Body of pancreas (tissue), 4 donors: Measurements from ENCODE around the gene KCNN3. TPM values are rescaled to one million over a fixed set of nuclear protein-coding genes. Genes with fewer than 3 reads are reported as not detected.

ENCODE experiments used
- ATAC-seq: fragments of 150-250 bp; one replicate; pipeline ENCODE4 v1.9.1; 2016
- DNase-seq, 4 donors: peaks; one replicate each; pipeline ENCODE4 v3.0.0-alpha.2; 2019
- H3K27ac ChIP-seq, 4 donors: fragments of 200-600 bp; sonication (generic); 1 replicate in 3 of 4; 2 replicates in 1 of 4; pipeline versions ENCODE4 v1.5.1 to v1.6.1; 2016 to 2019; ENCODE audit warnings: mild to moderate bottlenecking in 1 of 4, mixed read lengths in 1 of 4, moderate library complexity in 1 of 4
- H3K27me3 ChIP-seq, 2 donors: fragments of 200-600 bp; sonication (generic); one replicate each; pipeline ENCODE4 v1.6.0; 2016; ENCODE audit warnings: mild to moderate bottlenecking in 1 of 2
- H3K36me3 ChIP-seq, 2 donors: fragments of 200-600 bp; sonication (generic); replicated peaks in 1 of 2; 2 replicates each; pipeline ENCODE4 v1.5.1; 2016; ENCODE audit warnings: low read depth in 2 of 2; ENCODE audit not compliant: insufficient read depth in 1 of 2
- H3K4me1 ChIP-seq: fragments of 200-600 bp; sonication (generic); one replicate; pipeline ENCODE4 v1.6.0; 2016
- H3K4me3 ChIP-seq, 2 donors: fragments of 200-600 bp; sonication (generic); 1 replicate in 1 of 2; 2 replicates in 1 of 2; pipeline ENCODE4 v1.5.1; 2016 to 2019
- H3K9me3 ChIP-seq, 3 donors: fragments of 200-600 bp; sonication (generic); 1 replicate in 2 of 3; 2 replicates in 1 of 3; pipeline ENCODE4 v1.5.1; 2016
- POLR2A ChIP-seq, 3 donors: fragments of 450-650 bp; IDR thresholded peaks; one replicate each; pipeline ENCODE4 v1.6.1; 2016; ENCODE audit warnings: antibody characterized with exemption in 3 of 3, mild to moderate bottlenecking in 2 of 3
- WGBS, 2 donors: methylation state at CpG; one replicate each; pipeline ENCODE4 v1.1.5; 2017; 5-methylcytosine and 5-hydroxymethylcytosine counted together
- intact Hi-C: fragments of 100-400 bp; cut with DNase I; formaldehyde crosslinking; loops from one replicate; pipeline ENCODE4 v1.15.1; 2023
- total RNA-seq, 2 donors: library from RNA; depleted of rRNA; stranded (reverse); fragments of >200 nt; gene quantifications; one replicate each; pipeline ENCODE4 v1.1.0, GENCODE V29; 2016
- TF ChIP-seq, protein P1 (sequence below), 7 experiments: fragments of 450-650 bp in 4 of 7; fragments of 200-600 bp in 3 of 7; sonication (generic) in 3 of 7; IDR thresholded peaks; one replicate each; pipeline ENCODE4 v1.5.1; 2016 to 2019; ENCODE audit warnings: antibody characterized with exemption in 7 of 7

KCNN3 gene
- total RNA-seq, 2 donors from 2014 or later: 0.33 to 1.6 TPM

DNA sequence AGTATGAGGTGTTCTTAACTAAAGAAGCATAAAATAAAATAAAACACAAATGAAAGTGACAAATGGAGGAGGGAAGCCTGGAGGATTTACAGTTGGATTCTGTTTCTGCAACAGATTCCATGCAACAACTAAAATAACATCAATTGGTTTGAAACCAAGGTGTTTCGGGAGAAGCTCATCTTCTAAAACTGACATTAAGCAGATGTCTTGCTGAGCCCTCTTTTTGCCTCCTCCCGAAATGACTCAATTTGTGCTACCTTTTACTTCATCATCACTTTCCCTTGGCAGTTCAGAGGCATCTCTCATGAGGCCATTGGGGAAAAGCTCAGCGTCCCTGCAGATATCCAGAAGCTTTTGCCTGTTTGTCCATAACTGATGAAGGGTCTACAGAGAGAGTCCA is 140.5 kb downstream of the KCNN3 start:
- Histone ChIP-seq H3K27ac (no peak overlapping the region), H3K4me1 (peaks cover 4% of the 10 kb centered on the region), H3K36me3 (no peaks in the 10 kb centered on the region), H3K4me3 (no peak overlapping the region), H3K27me3 (no peaks in the 10 kb centered on the region), H3K9me3 (no peaks in the 10 kb centered on the region)
- no peak for DNase-seq
- no peak for ATAC-seq
- TF ChIP-seq, protein P1, sequence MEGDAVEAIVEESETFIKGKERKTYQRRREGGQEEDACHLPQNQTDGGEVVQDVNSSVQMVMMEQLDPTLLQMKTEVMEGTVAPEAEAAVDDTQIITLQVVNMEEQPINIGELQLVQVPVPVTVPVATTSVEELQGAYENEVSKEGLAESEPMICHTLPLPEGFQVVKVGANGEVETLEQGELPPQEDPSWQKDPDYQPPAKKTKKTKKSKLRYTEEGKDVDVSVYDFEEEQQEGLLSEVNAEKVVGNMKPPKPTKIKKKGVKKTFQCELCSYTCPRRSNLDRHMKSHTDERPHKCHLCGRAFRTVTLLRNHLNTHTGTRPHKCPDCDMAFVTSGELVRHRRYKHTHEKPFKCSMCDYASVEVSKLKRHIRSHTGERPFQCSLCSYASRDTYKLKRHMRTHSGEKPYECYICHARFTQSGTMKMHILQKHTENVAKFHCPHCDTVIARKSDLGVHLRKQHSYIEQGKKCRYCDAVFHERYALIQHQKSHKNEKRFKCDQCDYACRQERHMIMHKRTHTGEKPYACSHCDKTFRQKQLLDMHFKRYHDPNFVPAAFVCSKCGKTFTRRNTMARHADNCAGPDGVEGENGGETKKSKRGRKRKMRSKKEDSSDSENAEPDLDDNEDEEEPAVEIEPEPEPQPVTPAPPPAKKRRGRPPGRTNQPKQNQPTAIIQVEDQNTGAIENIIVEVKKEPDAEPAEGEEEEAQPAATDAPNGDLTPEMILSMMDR (IDR thresholded peaks at IDR 0.05): no peak
- no peak for TF ChIP-seq POLR2A (IDR thresholded peaks at IDR 0.05)
- intact Hi-C loops: no loop called here
- WGBS, 2 donors: 72 to 79% methylated on average over 3 of the region's 3 CpGs

DNA sequence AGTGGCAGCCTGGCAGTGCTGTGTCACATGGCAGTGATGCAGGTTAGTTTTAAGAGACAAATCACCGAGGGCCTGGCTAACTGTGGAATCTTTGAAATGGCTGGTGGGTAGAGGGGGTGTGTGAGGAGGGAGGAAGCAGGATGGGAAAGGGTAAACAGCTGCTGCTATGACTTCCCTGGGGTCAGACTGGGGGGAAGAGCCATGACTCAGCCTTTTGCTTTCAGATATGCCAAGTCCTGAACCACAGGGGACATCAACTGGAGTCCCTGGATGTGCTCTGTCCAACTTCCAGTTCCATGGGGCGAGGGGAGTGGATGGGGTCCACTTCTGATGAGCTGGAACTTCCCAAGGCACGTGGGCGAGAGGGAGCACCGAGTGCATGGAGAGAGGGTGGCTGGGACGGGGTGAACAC is 141.0 kb downstream of the KCNN3 start:
- peaks cover 4% of the 10 kb centered on the region for H3K4me1 ChIP-seq
- H3K36me3 ChIP-seq: no peaks in the 10 kb centered on the region
- WGBS, 2 donors: 51 to 83% methylated on average over 6 of the region's 6 CpGs
- peak in 1 of 4 donors; percentile 13 for DNase-seq
- H3K4me3 ChIP-seq: no peak overlapping the region
- H3K27ac ChIP-seq: no peak overlapping the region
- no peaks in the 10 kb centered on the region for H3K9me3 ChIP-seq
- no peak for TF ChIP-seq POLR2A (IDR thresholded peaks at IDR 0.05)
- TF ChIP-seq, protein P1 (IDR thresholded peaks at IDR 0.05): no peak
- intact Hi-C loops: no loop called here
- peak; percentile 41 for ATAC-seq
- no peaks in the 10 kb centered on the region for H3K27me3 ChIP-seq

DNA sequence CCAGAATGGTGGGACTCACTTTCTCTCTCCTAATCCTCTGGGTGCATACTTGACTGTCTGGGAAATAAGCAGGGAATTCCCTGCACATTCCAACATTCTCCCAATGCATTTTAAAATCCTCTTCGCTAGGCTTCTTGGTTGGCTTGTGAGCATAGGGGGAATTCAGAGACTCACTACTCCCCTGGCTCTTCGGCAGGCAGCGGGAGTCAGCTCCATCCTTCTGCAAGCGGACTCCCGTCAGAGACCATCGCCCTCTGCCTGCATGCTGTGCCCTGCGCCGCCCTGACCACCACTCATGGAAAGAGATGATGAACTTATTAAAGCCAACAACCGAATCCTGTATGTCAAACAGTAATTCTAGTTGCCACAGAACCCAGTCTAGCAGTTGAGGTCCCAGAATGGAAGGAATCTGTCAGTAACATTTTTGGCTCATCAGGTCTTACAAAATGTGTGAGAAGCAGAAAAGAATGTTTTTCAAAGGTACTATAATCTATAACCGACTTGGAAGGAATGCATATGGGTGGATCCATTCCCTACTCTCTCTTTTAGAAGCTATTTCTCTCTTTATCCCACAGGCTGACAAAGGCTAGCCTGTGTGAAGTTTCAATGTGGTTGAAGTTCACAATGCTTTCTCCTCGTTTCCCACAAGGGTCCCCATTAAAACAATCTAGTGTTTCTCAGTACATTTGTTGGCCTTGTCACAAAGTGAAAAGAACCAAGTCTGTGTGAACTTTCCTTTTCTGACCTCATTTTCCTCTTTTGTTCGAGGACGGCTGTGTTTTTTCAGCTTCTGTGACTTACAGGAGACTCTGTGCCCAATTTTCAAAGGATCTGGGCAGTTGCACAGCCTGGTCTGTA is 143.0 kb downstream of the KCNN3 start:
- Histone ChIP-seq H3K27me3 (no peaks in the 10 kb centered on the region), H3K9me3 (no peaks in the 10 kb centered on the region), H3K27ac (no peak overlapping the region), H3K4me1 (peaks cover 4% of the 10 kb centered on the region), H3K36me3 (no peaks in the 10 kb centered on the region), H3K4me3 (no peak overlapping the region)
- WGBS, 2 donors: 70 to 75% methylated on average over 13 of the region's 13 CpGs
- intact Hi-C loops: no loop called here
- no peak for DNase-seq
- no peak for ATAC-seq
- TF ChIP-seq, protein P1 (IDR thresholded peaks at IDR 0.05): no peak

DNA sequence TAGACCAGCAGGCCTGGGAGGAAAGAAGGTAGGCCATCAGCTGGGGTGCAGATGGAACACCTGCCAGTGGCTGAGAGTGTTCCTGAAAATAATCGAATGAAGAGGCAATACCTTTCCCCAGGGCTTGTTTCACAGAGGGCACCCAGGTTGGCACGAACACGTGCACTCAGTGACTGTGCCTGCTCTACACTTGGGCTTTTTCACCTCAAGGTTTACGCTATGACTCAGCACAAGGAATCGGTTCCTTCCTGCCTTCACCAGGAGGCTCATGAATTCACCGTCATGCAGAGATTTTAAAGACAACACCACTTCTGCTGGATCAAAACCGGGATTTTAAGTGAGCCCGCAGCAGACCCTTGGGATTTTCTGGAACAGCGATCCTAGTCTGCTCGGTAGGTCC is 143.6 kb downstream of the KCNN3 start:
- H3K27ac ChIP-seq: no peak overlapping the region
- no peaks in the 10 kb centered on the region for H3K36me3 ChIP-seq
- DNase-seq (no peak), ATAC-seq (no peak)
- TF ChIP-seq, protein P1 (IDR thresholded peaks at IDR 0.05): no peak
- TF ChIP-seq POLR2A (IDR thresholded peaks at IDR 0.05): no peak
- H3K9me3 ChIP-seq: no peaks in the 10 kb centered on the region
- no peaks in the 10 kb centered on the region for H3K27me3 ChIP-seq
- WGBS, 2 donors: 62 to 65% methylated on average over 10 of the region's 10 CpGs
- intact Hi-C loops: no loop called here
- H3K4me1 ChIP-seq: peaks cover 4% of the 10 kb centered on the region
- no peak overlapping the region for H3K4me3 ChIP-seq

DNA sequence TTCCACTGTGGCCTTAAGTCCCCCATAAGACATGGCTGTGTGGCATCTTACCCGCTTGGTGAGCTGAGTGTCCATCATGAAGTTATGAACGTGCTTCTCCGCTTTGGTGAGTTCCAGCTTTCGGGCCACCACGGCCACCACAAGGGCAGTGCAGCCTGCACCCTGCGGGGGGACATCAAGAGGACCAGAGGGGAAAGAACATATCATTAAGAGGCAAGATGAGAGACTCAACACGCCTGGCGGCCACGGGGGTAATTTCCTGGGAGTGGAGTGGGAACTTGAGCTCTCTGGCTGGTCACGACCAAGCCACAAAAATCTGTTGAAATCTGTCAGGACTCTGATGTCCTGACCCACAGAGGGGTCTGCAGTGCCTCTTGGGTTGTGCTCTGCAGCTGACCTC is 144.2 kb downstream of the KCNN3 start:
- Histone ChIP-seq H3K36me3 (no peaks in the 10 kb centered on the region), H3K27ac (no peak overlapping the region), H3K9me3 (no peaks in the 10 kb centered on the region), H3K4me3 (no peak overlapping the region), H3K27me3 (no peaks in the 10 kb centered on the region), H3K4me1 (no peaks in the 10 kb centered on the region)
- DNase-seq (no peak), ATAC-seq (no peak)
- 82 to 85% methylated on average over 10 of the region's 10 CpGs for WGBS, 2 donors
- intact Hi-C loops: no loop called here
- TF ChIP-seq, protein P1 (IDR thresholded peaks at IDR 0.05): no peak
- no peak for TF ChIP-seq POLR2A (IDR thresholded peaks at IDR 0.05)
